ENCODE measurements around the gene ABCC4.

DNA sequence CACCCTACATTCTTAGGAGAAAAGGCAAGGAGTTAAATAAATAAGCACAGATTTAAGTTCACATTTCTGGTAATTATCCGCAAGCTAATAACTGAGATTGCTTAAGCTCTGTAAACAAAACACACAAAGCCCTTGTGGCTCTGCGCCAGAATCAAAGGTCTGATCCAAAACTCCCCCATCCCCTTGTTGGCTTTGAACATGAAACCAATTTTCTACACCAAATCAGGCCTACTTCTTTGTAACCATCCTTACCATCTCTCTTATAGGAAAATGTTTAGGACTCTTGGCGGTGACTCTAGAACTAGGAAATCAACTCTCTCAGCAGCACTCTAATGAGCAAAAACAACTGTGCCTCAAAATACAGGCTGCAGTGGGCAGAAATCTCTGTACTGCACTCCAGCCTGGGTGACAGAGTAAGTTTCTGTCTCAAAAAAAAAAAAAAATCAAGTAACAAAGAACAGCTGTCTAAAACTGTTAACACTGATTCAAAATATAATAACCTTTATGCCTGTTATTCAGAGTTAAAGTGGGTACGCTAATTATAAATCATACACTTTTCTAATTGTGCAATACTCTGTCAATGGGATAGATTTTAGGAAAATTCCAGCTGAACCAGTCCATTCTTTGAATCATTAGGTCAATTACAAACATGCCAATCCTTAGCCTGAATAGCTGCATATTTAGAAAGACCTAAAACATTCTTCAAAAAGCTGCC is 25.8 kb downstream of the ABCC4 start:
- TF ChIP-seq, protein P1, sequence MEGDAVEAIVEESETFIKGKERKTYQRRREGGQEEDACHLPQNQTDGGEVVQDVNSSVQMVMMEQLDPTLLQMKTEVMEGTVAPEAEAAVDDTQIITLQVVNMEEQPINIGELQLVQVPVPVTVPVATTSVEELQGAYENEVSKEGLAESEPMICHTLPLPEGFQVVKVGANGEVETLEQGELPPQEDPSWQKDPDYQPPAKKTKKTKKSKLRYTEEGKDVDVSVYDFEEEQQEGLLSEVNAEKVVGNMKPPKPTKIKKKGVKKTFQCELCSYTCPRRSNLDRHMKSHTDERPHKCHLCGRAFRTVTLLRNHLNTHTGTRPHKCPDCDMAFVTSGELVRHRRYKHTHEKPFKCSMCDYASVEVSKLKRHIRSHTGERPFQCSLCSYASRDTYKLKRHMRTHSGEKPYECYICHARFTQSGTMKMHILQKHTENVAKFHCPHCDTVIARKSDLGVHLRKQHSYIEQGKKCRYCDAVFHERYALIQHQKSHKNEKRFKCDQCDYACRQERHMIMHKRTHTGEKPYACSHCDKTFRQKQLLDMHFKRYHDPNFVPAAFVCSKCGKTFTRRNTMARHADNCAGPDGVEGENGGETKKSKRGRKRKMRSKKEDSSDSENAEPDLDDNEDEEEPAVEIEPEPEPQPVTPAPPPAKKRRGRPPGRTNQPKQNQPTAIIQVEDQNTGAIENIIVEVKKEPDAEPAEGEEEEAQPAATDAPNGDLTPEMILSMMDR (conservative IDR thresholded peaks at IDR 0.05) = no peak
- no peak for TF ChIP-seq ZFX (IDR thresholded peaks at IDR 0.05)
